Chondrocyte (in vitro differentiated cells): ENCODE results near the gene DCBLD1. TPM values are rescaled to one million over a fixed set of nuclear protein-coding genes. Genes with fewer than 3 reads are reported as not detected.

Experiments used
- total RNA-seq: library from RNA; stranded (reverse); gene quantifications from 3 replicates; pipeline ENCODE4 v1.2.1, GENCODE V29; 2021

DCBLD1 gene
- total RNA-seq, 1 donor from 2014 or later: 39.3 TPM

Other genes starting within 250 kb of the DCBLD1 start
- gene VGLL2, start 217.1 kb upstream of the DCBLD1 start, total RNA-seq: not detected in 3 replicates
- gene ROS1, start 56.7 kb upstream of the DCBLD1 start, total RNA-seq: not detected in 3 replicates
- 34.6 to 52.4 TPM (median 35.1 TPM) in 3 replicates for gene GOPC, start 119.8 kb downstream of the DCBLD1 start, total RNA-seq
- gene NUS1, start 192.8 kb downstream of the DCBLD1 start, total RNA-seq: 28.4 to 31.6 TPM (median 30.6 TPM) in 3 replicates